T follicular helper cell (primary cell): Measurements from ENCODE around the gene SLC37A2.

Experiments
- DNase-seq: peaks from one replicate; pipeline ENCODE4 v3.0.0-alpha.2; 2020; ENCODE audit warnings: low read depth

SLC37A2 gene

GRCh38 chr11:125108469-125108868 lies 45.4 kb downstream of the SLC37A2 start:
- no peak for DNase-seq

GRCh38 chr11:125110506-125110905 lies 47.4 kb downstream of the SLC37A2 start:
- no peak for DNase-seq

DNA sequence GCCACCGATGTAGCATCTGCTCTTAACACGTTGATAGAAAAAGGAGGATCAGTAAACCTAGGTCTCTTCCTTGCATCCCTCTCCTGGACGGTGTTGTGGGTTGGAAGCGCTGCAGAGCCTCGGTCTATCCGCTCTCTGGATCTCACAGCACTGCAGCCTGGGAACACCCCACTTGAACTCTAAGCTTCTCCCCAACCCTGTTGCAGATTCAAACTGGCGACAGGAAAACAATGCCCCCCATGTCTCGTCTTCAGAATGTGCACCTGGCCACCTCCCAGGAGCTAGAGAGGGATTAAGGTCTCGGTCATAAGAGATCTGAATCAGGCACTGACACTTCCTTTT lies 47.9 kb downstream of the SLC37A2 start:
- no peak for DNase-seq

DNA sequence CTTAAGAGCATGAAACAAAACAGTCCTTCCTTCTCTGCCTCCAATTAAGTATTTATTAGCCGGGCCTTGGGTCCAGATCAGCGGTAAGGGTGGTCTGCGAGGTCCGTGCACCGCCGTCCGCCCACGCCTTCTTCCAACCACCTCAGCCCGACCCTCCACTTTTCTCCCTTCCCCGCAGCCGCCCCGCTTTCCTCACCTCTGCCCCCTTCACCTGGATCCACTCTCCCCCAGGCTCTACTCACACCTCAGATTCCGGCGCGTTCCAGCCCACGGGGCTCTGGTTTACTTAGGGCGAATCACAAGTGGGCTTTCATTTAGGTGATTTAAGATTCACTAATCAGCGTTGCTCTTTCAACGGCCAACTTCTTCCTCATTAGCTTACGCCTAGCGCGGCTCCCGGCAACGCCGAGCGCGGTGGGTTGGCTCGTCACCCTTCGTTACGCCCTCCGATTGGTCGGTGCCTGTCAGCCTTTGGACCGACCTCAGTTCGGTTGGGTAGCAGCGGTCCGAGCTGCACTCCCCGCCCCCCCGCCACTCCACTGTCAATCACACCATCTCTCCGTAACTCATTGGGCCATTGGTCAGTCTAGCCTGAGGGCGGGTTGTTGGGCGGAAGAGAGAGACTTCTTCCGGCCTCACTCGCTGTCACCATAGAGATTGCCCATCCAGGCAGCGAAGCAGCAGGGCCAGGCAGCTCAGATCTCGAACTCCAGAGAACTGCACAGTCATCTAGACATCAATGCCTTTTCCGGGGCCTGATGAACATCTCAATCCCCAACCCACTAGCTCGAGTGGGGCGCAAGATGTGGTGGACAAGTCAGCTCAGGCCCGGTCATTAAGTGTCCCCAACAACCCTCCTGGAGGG lies 48.5 kb downstream of the SLC37A2 start, which contains the start of gene TMEM218:
Gene TMEM218 (minus strand): TSS at position 284 of the 865 bp plus-strand sequence. CDS start 9,385 bp downstream, outside the sequence.
- DNase-seq, result peak; percentile 87

DNA sequence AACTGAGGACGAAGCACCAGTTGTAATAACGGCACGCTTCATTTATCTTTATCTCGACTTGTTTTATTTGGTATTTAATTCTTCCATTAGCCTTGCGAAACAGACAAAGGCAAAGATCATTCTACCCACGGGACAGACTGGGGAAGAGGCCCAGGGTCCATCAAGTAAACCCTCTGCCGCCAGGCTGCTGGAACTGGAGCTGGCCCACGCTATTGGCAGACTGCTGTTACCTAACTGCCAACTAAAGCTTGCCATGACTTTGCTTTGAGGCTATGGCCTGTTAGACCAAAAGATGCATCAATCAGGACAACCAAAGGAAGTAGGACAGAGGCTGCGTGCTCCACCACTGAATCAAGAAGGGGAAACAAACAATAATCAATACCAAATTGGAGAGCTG lies 49.1 kb downstream of the SLC37A2 start:
- no peak for DNase-seq

DNA sequence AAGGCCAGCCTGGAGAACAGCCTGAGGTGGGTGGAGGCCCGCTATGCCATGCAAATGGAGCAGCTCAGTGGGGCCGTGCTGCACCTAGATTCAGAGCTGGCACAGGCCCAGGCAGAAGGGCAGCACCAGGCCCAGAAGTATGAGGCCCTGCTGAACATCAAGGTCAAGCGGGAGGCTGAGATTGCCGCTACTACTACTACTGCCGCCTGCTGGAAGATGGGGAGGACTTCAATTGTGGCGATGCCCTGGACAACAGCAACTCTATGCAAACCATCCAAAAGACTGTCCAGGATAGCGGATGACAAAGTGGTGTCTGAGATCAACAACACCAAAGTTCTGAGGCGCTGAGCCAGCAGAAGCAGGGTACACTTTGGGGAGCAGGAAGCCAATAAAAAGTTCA lies 51.4 kb downstream of the SLC37A2 start:
- DNase-seq, result no peak

DNA sequence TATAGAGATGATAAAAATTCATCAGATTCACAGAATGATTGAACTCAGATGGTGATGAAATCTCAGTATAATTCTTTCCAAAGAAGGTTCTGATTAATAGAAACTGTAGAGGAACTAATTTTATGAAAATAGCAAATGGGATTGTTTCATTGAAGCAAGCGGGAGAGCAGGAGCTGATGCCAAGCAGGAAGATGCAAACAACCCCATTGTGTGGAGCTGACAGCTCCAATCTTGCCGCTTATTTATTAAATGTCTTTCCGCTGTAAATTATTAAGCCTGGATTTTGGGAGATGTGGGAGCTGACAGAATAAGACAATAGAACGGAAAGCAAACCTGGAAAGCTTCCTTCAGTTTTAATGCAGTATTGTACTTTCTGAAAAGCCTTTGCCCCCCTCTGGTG lies 54.3 kb downstream of the SLC37A2 start:
- DNase-seq, result no peak

GRCh38 chr11:125123194-125123946 lies 60.3 kb downstream of the SLC37A2 start:
- DNase-seq, result no peak

GRCh38 chr11:125123947-125124617 lies 61.0 kb downstream of the SLC37A2 start:
- no peak for DNase-seq

- no peak for DNase-seq
These were observed 61.5 kb downstream of the SLC37A2 start for GRCh38 chr11:125124618-125124992.

- DNase-seq, result no peak
These were observed 65.3 kb downstream of the SLC37A2 start for GRCh38 chr11:125128450-125128849.

GRCh38 chr11:125129316-125129993 lies 66.3 kb downstream of the SLC37A2 start:
- no peak for DNase-seq

DNA sequence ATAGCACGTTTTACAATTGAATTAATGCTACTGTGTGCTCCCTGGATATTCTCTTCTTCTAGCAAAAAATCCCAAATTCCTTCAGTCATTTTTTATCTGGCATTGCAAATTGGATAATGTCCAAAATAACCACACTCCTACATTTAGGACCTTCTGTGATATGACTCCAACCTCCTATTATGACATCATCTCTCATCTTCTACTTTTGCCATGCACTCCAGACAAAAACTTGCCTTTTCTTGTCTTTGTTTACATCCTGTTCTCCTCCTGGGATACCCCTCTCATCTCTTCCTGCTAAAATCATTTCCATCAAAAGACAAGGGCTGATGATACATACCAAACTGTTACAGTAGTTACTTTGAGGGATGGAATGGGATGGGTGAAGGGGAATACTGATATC lies 69.0 kb downstream of the SLC37A2 start:
- no peak for DNase-seq

DNA sequence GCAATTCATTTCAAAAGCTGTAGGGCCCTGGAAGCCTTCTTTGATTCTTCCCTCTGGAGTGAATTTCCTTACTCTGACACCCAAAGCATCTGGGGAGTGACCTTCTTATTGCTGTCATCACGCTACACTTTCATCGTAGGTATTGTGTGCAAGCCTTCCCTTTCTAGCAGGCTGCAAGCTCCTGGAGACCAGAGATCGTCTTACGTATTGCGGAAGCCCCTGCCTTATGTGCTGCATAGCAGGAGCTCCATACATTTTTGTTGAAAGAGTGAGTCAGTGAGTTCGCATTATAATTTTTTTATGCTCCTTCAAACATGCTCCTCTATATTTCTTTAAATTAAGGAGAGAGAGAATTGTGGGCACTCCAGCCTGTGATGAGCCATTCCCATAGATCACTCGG lies 69.5 kb downstream of the SLC37A2 start:
- no peak for DNase-seq

- no peak for DNase-seq
These were observed 72.9 kb downstream of the SLC37A2 start for GRCh38 chr11:125136001-125136400.

DNA sequence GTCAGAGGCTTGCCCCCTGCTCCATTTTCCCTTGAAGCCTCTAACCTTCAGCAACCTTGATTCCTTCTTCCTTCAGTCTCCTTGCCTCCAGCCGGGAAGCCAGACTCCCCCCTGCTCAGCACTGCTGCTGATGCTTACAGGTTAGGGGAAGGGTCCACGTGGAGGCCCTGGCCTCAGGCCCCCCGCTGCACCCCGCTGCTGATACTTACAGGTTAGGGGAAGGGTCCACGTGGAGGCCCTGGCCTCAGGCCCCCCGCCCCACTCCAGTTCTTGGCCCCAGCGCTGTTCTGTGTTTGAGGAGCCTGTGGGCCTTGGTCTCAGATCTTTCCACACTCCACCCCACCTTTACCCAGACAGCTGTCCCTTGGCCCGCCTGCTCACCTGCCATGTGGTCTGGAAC lies 75.9 kb downstream of the SLC37A2 start:
- DNase-seq, result no peak

GRCh38 chr11:125139778-125140177 lies 76.7 kb downstream of the SLC37A2 start:
- no peak for DNase-seq
